A549 (cell line): ENCODE data around the gene OPHN1. TPM values are rescaled to one million over a fixed set of nuclear protein-coding genes. Genes with fewer than 3 reads are reported as not detected.
"Not testable (repeated sequence)": the region's sequence is repeated elsewhere in the genome, so short reads cannot be mapped to it uniquely, and the experiment has no call there.

Experiments used
- ATAC-seq, 2 experiments: fragments of 200-7000 bp in 1 of 2; fragments of >200 bp in 1 of 2; cut with Nextera tagmentation in 1 of 2; cut with Tn5 transposase in 1 of 2; 3 replicates each; pipeline versions ENCODE4 v1.8.0 to v1.9.1; 2018 to 2020; ENCODE audit warnings: mild to moderate bottlenecking in 1 of 2, moderate library complexity in 1 of 2
- CTCF ChIA-PET: fragments of 300-600 bp; sonication (Branson Sonifier 250); formaldehyde crosslinking; extraction: SDS; loops from one replicate; lab custom pipeline; 2021; ENCODE audit warnings: antibody characterized with exemption, inconsistent platforms; lab: Yijun Ruan, JAX
- POLR2A ChIA-PET: fragments of 350-600 bp; formaldehyde crosslinking; extraction: SDS; loops from one replicate; lab custom pipeline; 2021; ENCODE audit warnings: antibody characterized with exemption, inconsistent platforms; lab: Yijun Ruan, JAX
- DNase-seq, 2 experiments: peaks; one replicate each; pipeline versions ENCODE4 v3.0.0 to v3.0.0-alpha.2; 2011 to 2016; ENCODE audit warnings: low read depth in 1 of 2, low spot score in 1 of 2
- FAIRE-seq: peaks from 2 replicates; lab custom pipeline; 2011; peaks lifted over from hg19 to GRCh38; lab: Jason Lieb, UNC
- H3K27ac ChIP-seq, 2 experiments: fragments of >200 bp; sonication (Bioruptor Twin); formaldehyde crosslinking; 3 replicates each; pipeline ENCODE4 v1.5.1; 2016 to 2017
- H3K4me1 ChIP-seq: fragments of >200 bp; sonication (Bioruptor Twin); formaldehyde crosslinking; 3 replicates; pipeline ENCODE4 v1.6.1; 2016
- H3K4me2 ChIP-seq: fragments of >200 bp; sonication (Bioruptor Twin); formaldehyde crosslinking; 3 replicates; pipeline ENCODE4 v1.6.1; 2016
- H3K4me3 ChIP-seq: fragments of >200 bp; sonication (Bioruptor Twin); formaldehyde crosslinking; 3 replicates; pipeline ENCODE4 v1.5.1; 2016
- H3K9me3 ChIP-seq: fragments of >200 bp; sonication (Bioruptor Twin); formaldehyde crosslinking; 3 replicates; pipeline ENCODE4 v1.6.1; 2016
- BHLHE40 ChIP-seq: IDR thresholded peaks from 2 replicates; pipeline ENCODE4 v1.6.1; 2012; ENCODE audit warnings: low read depth, low read length, inconsistent platforms
- CBX2 ChIP-seq: fragments of 200-600 bp; sonication (generic); IDR thresholded peaks from 2 replicates; pipeline ENCODE4 v1.6.1; 2016; ENCODE audit warnings: low read depth, mild to moderate bottlenecking, borderline replicate concordance
- CEBPB ChIP-seq, 2 experiments: fragments of >200 bp in 1 of 2; sonication (Bioruptor Twin) in 1 of 2; formaldehyde crosslinking in 1 of 2; IDR thresholded peaks; 2 replicates each; pipeline ENCODE4 v1.6.1; 2012 to 2016
- CHD4 ChIP-seq: fragments of 200-600 bp; sonication (generic); IDR thresholded peaks from 2 replicates; pipeline ENCODE4 v1.6.1; 2016; ENCODE audit warnings: antibody characterized with exemption, mild to moderate bottlenecking, borderline replicate concordance
- EP300 ChIP-seq, 2 experiments: fragments of >200 bp; sonication (Bioruptor Twin); formaldehyde crosslinking; IDR thresholded peaks; 2 replicates in 1 of 2; 3 replicates in 1 of 2; pipeline ENCODE4 v1.6.1; 2016 to 2017
- FOSL2 ChIP-seq, 2 experiments: fragments of 450-650 bp in 1 of 2; fragments of >200 bp in 1 of 2; sonication (Bioruptor Twin) in 1 of 2; formaldehyde crosslinking; IDR thresholded peaks; 2 replicates each; pipeline versions ENCODE4 v1.5.0 to v1.6.1; 2016 to 2020; ENCODE audit warnings: mild to moderate bottlenecking in 1 of 2, moderate library complexity in 1 of 2
- HDAC2 ChIP-seq: fragments of 200-600 bp; sonication (generic); IDR thresholded peaks from 2 replicates; pipeline ENCODE4 v1.6.1; 2016
- HEYL ChIP-seq: fragments of 250-450 bp; sonication (Bioruptor Pico); IDR thresholded peaks from 2 replicates; pipeline ENCODE4 v1.8.0; 2021; ENCODE audit warnings: mild to moderate bottlenecking, moderate library complexity
- HOXB5 ChIP-seq: fragments of 250-450 bp; sonication (Bioruptor Pico); IDR thresholded peaks from 2 replicates; pipeline ENCODE4 v1.5.0; 2020; ENCODE audit warnings: mild to moderate bottlenecking, moderate library complexity
- JUN ChIP-seq, 2 experiments: fragments of >200 bp; sonication (Bioruptor Twin); formaldehyde crosslinking; IDR thresholded peaks; 2 replicates in 1 of 2; 3 replicates in 1 of 2; pipeline ENCODE4 v1.6.1; 2016 to 2017
- JUNB ChIP-seq: fragments of >200 bp; sonication (Bioruptor Twin); formaldehyde crosslinking; IDR thresholded peaks from 2 replicates; pipeline ENCODE4 v1.6.1; 2016
- KDM1A ChIP-seq: fragments of 200-600 bp; sonication (generic); IDR thresholded peaks from 2 replicates; pipeline ENCODE4 v1.6.1; 2016; ENCODE audit warnings: low read depth, mild to moderate bottlenecking
- MAZ ChIP-seq: fragments of 150-350 bp; IDR thresholded peaks from 2 replicates; pipeline ENCODE4 v1.6.1; 2014; ENCODE audit warnings: antibody characterized with exemption, low read depth, low read length, borderline replicate concordance
- NFE2L2 ChIP-seq: fragments of 150-350 bp; conservative IDR thresholded peaks from 2 replicates; pipeline ENCODE4 v1.6.1; 2014; ENCODE audit warnings: low read length
- NPAS2 ChIP-seq: fragments of 250-450 bp; sonication (Bioruptor Pico); IDR thresholded peaks from 2 replicates; pipeline ENCODE4 v1.8.0; 2022; ENCODE audit warnings: mild to moderate bottlenecking, moderate library complexity, borderline replicate concordance
- POLR2A ChIP-seq: IDR thresholded peaks from 2 replicates; pipeline ENCODE4 v1.6.1; 2012; ENCODE audit warnings: mild to moderate bottlenecking, low read length
- POLR2AphosphoS2 ChIP-seq: conservative IDR thresholded peaks from 2 replicates; pipeline ENCODE4 v1.6.1; 2012; ENCODE audit warnings: low read length, improper control_type of control experiment, inconsistent platforms
- RARB ChIP-seq: fragments of 250-450 bp; sonication (Bioruptor Pico); IDR thresholded peaks from 2 replicates; pipeline ENCODE4 v1.8.0; 2021; ENCODE audit warnings: mild to moderate bottlenecking, moderate library complexity
- RFX5 ChIP-seq: fragments of 450-650 bp; IDR thresholded peaks from 2 replicates; pipeline ENCODE4 v1.7.1; 2014; ENCODE audit warnings: antibody characterized with exemption, mild to moderate bottlenecking, moderate library complexity
- RNF2 ChIP-seq: fragments of 200-600 bp; sonication (generic); IDR thresholded peaks from 2 replicates; pipeline ENCODE4 v1.6.1; 2016; ENCODE audit warnings: low read depth, mild to moderate bottlenecking, antibody characterized with exemption, moderate library complexity, borderline replicate concordance
- SMC3 ChIP-seq: fragments of >200 bp; sonication (Bioruptor Twin); formaldehyde crosslinking; IDR thresholded peaks from 3 replicates; pipeline ENCODE4 v1.6.1; 2018; ENCODE audit warnings: inconsistent platforms
- TFCP2L1 ChIP-seq: fragments of 250-450 bp; sonication (Bioruptor Pico); IDR thresholded peaks from 2 replicates; pipeline ENCODE4 v1.5.0; 2021; ENCODE audit warnings: mild to moderate bottlenecking
- ZC3H11A ChIP-seq: fragments of 450-650 bp; IDR thresholded peaks from 2 replicates; pipeline ENCODE4 v1.6.1; 2014; ENCODE audit warnings: antibody characterized with exemption, mild to moderate bottlenecking
- ZFP36 ChIP-seq: fragments of 450-650 bp; IDR thresholded peaks from 2 replicates; pipeline ENCODE4 v1.6.1; 2014; ENCODE audit warnings: borderline replicate concordance; ENCODE audit not compliant: partially characterized antibody
- ZNF302 ChIP-seq: fragments of 250-450 bp; sonication (Bioruptor Pico); IDR thresholded peaks from 2 replicates; pipeline ENCODE4 v1.9.0; 2021; ENCODE audit warnings: inconsistent platforms, mild to moderate bottlenecking, moderate library complexity
- WGBS: methylation state at CpG from one replicate; pipeline ENCODE4 v1.1.6; 2017; ENCODE audit errors: missing lambda C conversion rate; 5-methylcytosine and 5-hydroxymethylcytosine counted together
- polyA plus RNA-seq, 4 experiments: library from polyadenylated mRNA; depleted of rRNA in 3 of 4; stranded (reverse); fragments of >200 nt; fragmentation: RNase III in 1 of 4; extraction: RNeasy Plus Mini Kit Qiagen cat#74134 plus additional on column Dnase treatment in 1 of 4; gene quantifications; 2 replicates in 3 of 4; 3 replicates in 1 of 4; pipeline ENCODE4 v1.2.3, GENCODE V29; 2011 to 2017
- TF ChIP-seq, protein P1 (sequence below): fragments of >200 bp; sonication (Bioruptor Twin); formaldehyde crosslinking; IDR thresholded peaks from 2 replicates; pipeline ENCODE4 v1.6.1; 2016
- TF ChIP-seq, protein P2 (sequence below): IDR thresholded peaks from 2 replicates; pipeline ENCODE4 v1.6.1; 2012
- TF ChIP-seq, protein P3 (sequence below): fragments of 450-650 bp; IDR thresholded peaks from 2 replicates; pipeline ENCODE4 v1.6.1; 2014; ENCODE audit warnings: antibody characterized with exemption
- TF ChIP-seq, protein P4 (sequence below): fragments of >200 bp; sonication (Bioruptor Twin); formaldehyde crosslinking; IDR thresholded peaks from 3 replicates; pipeline ENCODE4 v1.6.1; 2016

OPHN1 gene
- polyA plus RNA-seq, 2 of the 4 experiments (the other 2 are of a cell fraction): 2.0 to 5.7 TPM

DNA sequence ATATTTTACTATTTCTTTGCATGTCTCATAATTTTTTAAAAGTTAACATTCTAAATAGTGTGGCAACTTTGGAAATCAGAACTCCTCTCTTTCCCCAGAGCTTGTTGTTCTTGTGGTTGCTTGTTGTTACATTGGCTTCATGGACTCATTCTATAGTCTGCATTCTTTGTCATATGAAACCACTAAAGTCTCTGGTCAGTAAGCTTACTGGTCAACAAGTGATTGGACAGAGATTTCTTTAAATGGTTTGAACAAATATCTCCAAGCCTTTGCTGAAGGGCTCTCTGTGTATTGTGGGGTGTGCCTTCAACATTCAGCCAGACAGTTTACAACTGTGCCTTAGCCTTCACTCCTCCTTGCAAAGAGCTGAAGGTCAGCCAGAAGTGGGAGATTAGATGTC, 147.2 kb downstream of the OPHN1 start:
- POLR2A ChIA-PET: no interaction called here
- FAIRE-seq (no peak), DNase-seq (no peak), ATAC-seq (no peak)
- TF ChIP-seq MAZ: no peak
- no peak for TF ChIP-seq BHLHE40
- no peak for TF ChIP-seq ZNF302 (CRISPR knock-in tag)
- TF ChIP-seq RFX5: no peak
- no peak for TF ChIP-seq HEYL (CRISPR knock-in tag)
- no peak for TF ChIP-seq RARB (CRISPR knock-in tag)
- TF ChIP-seq, protein P1, sequence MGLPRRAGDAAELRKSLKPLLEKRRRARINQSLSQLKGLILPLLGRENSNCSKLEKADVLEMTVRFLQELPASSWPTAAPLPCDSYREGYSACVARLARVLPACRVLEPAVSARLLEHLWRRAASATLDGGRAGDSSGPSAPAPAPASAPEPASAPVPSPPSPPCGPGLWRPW: no peak
- CTCF ChIA-PET: no interaction called here
- Histone ChIP-seq H3K9me3 (no peaks in the 10 kb centered on the region), H3K4me2 (no peak overlapping the region), H3K27ac (no peak overlapping the region), H3K4me3 (no peak overlapping the region), H3K4me1 (no peaks in the 10 kb centered on the region)

DNA sequence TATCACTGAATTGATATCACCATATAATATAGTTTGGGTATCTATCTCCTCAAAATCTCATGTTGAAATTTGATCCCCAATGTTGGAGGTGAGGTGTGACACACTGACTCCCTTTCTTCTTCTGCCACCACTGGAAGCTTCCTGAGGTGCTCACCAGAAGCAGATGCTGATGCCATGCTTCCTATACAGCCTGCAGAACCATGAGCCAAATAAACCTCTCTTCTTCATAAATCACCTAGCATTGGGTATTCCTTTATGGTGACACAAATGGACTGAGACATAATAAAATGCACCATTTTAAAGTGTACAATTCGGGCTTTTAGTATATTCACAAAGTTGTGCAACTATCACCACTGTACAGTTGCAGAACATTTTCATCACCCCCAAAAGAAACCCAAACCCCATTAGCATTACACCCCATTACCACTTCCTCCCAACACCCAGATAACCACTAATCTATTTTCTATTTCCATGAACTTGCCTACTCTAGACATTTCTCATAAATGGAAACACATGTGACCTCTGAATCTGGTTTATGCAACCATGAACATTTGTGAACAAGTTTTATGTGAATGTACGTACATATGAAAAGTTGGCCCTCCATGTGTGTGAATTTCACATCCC, 148.9 kb downstream of the OPHN1 start:
- 82% methylated on average over 2 of the region's 2 CpGs for WGBS
- ATAC-seq: no peak
- TF ChIP-seq RNF2: no peak
- TF ChIP-seq FOSL2 (IDR thresholded peaks at IDR 0.05): no peak
- TF ChIP-seq FOSL2 (CRISPR knock-in tag; IDR thresholded peaks at IDR 0.05): no peak
- no peak for TF ChIP-seq POLR2A
- no peak for TF ChIP-seq CEBPB (IDR thresholded peaks at IDR 0.05)
- TF ChIP-seq JUN (IDR thresholded peaks at IDR 0.05): no peak
- no peak for TF ChIP-seq CHD4
- no peak for TF ChIP-seq KDM1A
- TF ChIP-seq, protein P2, sequence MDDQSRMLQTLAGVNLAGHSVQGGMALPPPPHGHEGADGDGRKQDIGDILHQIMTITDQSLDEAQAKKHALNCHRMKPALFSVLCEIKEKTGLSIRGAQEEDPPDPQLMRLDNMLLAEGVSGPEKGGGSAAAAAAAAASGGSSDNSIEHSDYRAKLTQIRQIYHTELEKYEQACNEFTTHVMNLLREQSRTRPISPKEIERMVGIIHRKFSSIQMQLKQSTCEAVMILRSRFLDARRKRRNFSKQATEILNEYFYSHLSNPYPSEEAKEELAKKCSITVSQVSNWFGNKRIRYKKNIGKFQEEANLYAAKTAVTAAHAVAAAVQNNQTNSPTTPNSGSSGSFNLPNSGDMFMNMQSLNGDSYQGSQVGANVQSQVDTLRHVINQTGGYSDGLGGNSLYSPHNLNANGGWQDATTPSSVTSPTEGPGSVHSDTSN: no peak
- TF ChIP-seq, protein P3, sequence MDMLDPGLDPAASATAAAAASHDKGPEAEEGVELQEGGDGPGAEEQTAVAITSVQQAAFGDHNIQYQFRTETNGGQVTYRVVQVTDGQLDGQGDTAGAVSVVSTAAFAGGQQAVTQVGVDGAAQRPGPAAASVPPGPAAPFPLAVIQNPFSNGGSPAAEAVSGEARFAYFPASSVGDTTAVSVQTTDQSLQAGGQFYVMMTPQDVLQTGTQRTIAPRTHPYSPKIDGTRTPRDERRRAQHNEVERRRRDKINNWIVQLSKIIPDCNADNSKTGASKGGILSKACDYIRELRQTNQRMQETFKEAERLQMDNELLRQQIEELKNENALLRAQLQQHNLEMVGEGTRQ: no peak
- no peak for TF ChIP-seq HDAC2
- TF ChIP-seq TFCP2L1 (CRISPR knock-in tag): no peak
- no peak for TF ChIP-seq NFE2L2
- no peak for TF ChIP-seq ZFP36
- TF ChIP-seq, protein P4, sequence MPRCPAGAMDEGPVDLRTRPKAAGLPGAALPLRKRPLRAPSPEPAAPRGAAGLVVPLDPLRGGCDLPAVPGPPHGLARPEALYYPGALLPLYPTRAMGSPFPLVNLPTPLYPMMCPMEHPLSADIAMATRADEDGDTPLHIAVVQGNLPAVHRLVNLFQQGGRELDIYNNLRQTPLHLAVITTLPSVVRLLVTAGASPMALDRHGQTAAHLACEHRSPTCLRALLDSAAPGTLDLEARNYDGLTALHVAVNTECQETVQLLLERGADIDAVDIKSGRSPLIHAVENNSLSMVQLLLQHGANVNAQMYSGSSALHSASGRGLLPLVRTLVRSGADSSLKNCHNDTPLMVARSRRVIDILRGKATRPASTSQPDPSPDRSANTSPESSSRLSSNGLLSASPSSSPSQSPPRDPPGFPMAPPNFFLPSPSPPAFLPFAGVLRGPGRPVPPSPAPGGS: no peak
- TF ChIP-seq HOXB5 (CRISPR knock-in tag): no peak
- no peak overlapping the region for H3K4me3 ChIP-seq
- H3K27ac ChIP-seq: no peak overlapping the region
- POLR2A ChIA-PET: interaction anchor here (0.6 kb wide), 1 partner anchor 29 kb away, joined by 6 read pairs; no protein-coding TSS in a partner anchor
- no peaks in the 10 kb centered on the region for H3K9me3 ChIP-seq
- no peak overlapping the region for H3K4me2 ChIP-seq
- CTCF ChIA-PET: no interaction called here
- DNase-seq: no peak
- peak; percentile 46 for FAIRE-seq
- no peaks in the 10 kb centered on the region for H3K4me1 ChIP-seq

DNA sequence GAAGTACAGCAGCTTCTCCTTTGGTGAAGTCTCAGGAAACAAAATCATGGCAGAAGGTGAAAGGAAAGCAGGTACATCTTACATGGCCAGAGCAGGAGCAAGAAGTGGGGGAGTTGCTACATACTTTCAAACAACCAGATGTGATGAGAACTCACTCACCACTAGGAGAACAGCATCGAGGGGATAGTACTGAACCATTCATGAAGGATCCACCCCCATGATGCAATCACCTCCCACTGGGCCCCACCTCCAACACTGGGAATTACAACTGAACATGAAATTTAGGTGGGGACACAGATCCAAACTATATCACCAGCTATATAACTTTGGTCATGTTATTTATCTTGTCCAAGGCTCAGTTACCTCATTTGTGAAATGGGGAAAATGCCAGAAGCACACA, 159.4 kb downstream of the OPHN1 start:
- ATAC-seq (peak in 1 of 2 experiments; percentile 54; a peak in 1 of 6 replicates), FAIRE-seq (peak; percentile 67), DNase-seq (peak in 1 of 2 experiments; percentile 25)
- Histone ChIP-seq H3K4me3 (no peak overlapping the region), H3K9me3 (no peaks in the 10 kb centered on the region; the same call in 2 of the 3 replicates), H3K27ac (no peak overlapping the region), H3K4me1 (no peaks in the 10 kb centered on the region), H3K4me2 (no peak overlapping the region)
- ChIA-PET CTCF (interaction anchor here (1.5 kb wide), 1 partner anchor 22 kb away, joined by 3 read pairs; no protein-coding TSS in a partner anchor), POLR2A (no interaction called here)
- WGBS: 10% methylated on average over 1 of the region's 1 CpG
- TF ChIP-seq NPAS2 (CRISPR knock-in tag) (no peak), POLR2AphosphoS2 (no peak), SMC3 (no peak), CBX2 (no peak), JUNB (no peak), ZC3H11A (no peak), RFX5 (no peak), EP300 (IDR thresholded peaks at IDR 0.05) (no peak)

DNA sequence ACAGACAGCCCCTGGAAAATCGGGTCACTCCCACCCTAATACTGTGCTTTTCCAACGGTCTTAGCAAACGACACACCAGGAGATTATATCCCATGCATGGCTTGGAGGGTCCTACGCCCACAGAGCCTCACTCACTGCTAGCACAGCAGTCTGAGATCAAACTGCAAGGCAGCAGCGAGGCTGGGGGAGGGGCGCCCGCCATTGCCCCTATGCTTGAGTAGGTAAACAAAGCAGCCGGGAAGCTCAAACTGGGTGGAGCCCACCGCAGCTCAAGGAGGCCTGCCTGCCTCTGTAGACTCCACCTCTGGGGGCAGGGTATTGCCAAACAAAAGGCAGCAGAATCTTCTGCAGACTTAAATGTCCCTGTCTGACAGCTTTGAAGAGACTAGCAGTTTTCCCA, 168.5 kb downstream of the OPHN1 start:
- H3K4me1 ChIP-seq, POLR2A ChIA-PET, H3K27ac ChIP-seq, H3K4me2 ChIP-seq, DNase-seq, ATAC-seq, CTCF ChIA-PET, FAIRE-seq, H3K9me3 ChIP-seq, H3K4me3 ChIP-seq: not testable (repeated sequence)
- 41% methylated on average over 4 of the region's 9 CpGs for WGBS
